Activated naive CD8-positive, alpha-beta T cell treated with anti-CD3 and anti-CD28 coated beads, Interleukin-2, amount 50 U/mL, for 16 hours (primary cell): ENCODE measurements around the gene PSMB10.
A peak's percentile ranks its signal among the peaks of the same experiment; 100 is the strongest.

Experiments used
- DNase-seq: peaks from one replicate; pipeline ENCODE4 v3.0.0-alpha.2; 2020; ENCODE audit warnings: low read depth, low spot score

Gene PSMB10

DNA sequence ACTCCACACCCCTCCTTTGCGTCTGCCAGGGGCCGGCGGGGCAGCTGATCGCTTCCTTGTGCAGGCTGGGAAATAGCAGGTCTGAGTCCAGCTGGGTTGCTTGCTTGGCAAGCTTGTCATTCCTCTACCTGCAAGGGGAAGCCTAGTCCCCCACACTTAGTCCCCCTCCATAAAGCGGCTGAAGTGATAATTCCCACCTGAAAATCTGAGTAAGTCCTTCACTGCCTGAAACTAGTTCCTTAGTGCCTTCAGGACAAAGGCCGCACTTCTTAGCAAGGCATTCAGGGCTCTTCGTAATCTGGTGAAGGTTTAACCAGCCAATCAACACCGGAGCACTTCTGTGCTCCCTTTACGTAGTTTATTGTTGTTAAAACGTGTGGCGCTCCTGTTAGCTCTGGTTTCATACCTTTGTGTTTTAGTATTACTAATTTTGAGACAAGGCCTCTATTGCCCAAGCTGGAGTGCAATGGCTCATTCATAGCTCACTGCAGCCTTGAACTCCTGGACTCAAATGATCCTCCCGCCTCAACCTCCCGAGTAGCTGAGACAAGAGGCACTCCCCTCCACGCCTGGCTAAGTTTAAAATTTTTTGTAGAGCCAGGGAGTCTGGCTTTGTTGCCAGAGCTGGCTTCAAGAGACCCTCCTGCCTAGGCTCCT, 42.8 kb downstream of the PSMB10 start:
- no peak for DNase-seq

DNA sequence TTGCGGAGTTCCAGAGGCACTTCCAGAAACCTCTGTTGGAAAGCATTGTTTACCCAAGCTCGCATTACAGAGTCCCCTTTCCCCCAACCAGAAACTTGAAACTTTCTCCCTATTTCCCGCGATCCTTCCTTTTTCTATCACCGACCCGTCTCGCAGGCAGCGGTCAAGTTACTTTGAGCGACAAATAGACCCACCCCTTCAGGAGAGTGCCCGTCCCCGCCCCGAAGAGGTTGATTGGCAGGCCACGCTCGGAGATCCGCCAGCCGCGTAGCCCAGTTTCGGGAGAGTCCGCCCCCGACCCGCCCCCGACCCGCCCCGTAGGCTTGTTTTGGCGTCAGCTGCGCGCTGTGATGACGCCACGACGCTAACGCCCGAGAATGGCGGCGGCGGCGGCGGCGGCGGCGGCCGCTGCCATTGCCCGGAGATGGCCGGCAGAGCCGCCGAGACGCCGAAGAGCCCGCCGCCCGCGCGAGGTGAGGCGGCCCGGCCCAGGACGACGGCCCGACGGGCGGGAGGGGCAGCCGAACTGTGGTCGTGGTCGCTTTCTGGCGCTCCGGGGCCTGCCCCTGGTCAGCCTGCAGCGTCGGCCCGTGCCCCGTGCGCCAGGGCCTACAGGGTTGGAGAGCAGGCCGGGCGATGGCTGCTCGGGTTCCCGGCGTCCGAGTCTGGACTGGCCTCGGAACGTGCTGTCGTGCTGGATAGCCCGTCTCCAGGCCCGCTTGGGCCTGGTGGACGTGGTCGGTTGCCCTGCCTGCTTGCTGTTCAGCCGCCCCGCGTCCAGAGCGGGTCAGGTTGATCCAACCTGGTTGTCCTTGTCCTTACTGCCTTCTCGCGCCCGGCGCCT, 43.5 kb downstream of the PSMB10 start, which contains the start of gene PSKH1:
Gene PSKH1, plus strand, starts transcription at position 356 of the 844 bp plus-strand sequence. CDS start 15,496 bp downstream, outside the sequence.
- peak; percentile 88 for DNase-seq

DNA sequence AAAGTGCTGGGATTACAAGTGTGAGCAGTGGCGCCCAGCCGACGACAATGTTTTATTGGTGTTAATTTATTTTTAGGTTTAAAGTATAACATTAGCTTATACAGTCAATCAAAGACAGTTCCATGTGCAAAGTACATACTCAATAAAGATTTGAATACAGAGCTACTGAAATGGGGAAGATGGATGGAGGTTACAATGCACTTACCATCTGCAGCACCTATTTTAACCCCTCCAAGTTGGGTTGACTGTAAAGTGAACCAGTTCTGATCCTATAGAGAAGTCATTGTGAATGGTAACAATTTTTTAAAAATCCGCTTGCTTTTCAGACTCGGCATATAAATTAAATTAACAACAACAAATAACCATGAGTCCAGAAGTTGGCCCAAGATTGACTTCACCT, 44.3 kb downstream of the PSMB10 start:
- DNase-seq, result no peak

DNA sequence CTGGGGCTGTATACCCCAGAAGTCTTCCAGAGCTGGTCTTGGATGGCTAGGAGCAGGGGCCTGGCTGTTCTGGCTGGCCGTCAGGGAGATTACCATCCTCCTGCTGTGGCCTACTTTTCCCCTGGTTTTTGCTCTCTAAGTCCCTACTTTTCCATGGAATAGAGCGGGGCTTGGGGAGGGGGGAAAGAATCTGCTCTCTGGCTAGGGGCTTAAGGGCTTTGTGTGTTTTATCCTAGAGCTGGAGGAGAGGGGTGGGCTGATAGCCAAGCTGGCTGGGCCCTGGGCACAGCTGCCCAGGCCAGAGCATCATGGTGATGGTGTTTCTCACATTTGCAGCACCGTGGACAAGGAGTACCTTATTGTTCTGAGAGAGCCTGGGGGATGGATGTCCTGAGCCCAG, 48.3 kb downstream of the PSMB10 start:
- DNase-seq, result no peak

DNA sequence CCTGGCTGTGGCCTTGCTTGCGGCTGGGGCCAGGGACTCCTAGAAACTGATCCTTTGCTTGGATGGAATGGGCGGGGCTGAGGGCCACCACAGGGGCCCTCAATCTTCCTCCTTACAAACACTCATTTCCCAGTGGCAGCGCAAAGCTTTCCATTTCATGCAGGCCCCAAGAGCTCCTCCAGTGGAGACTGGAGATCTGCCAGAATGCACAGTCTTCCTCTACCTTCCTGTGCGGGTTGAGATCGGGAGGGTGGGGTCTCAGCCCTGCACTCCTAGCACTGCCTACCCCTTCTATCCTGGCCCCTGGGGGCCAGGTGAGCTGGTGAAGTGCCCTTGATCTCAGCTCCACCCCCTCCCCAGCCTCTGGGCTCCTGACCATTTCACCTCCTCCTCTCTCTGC, 50.3 kb downstream of the PSMB10 start:
- DNase-seq, result no peak

DNA sequence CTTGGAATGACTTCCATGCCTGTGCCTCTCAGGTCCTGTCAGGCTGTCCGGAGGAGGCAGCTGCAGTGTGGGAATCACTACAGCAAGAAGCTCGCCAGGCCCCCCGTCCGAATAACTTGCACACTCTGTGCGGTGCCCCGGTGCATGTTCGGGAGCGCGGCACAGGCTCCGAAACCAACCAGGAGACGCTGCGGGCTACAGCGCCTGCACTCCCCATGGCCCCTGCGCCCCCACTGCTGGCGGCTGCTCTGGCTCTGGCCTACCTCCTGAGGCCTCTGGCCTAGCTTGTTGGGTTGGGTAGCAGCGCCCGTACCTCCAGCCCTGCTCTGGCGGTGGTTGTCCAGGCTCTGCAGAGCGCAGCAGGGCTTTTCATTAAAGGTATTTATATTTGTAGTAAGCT, 50.7 kb downstream of the PSMB10 start:
- no peak for DNase-seq

DNA sequence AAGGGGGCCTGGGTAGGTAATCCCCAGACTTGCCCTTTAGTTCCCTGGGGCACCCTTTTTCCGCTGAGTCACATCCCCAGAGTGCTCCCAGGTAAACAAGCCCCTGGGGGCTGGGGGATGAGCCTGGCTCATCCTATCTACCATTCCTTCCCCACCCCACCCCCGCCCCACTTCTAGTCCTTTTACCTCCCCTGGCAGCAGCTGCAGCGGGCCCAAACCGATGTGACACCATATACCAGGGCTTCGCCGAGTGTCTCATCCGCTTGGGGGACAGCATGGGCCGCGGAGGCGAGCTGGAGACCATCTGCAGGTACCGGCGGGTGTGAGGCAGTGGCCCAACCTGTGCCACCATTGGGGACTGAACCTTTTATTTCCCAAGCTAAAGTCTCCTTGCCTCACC, 51.1 kb downstream of the PSMB10 start:
- no peak for DNase-seq

DNA sequence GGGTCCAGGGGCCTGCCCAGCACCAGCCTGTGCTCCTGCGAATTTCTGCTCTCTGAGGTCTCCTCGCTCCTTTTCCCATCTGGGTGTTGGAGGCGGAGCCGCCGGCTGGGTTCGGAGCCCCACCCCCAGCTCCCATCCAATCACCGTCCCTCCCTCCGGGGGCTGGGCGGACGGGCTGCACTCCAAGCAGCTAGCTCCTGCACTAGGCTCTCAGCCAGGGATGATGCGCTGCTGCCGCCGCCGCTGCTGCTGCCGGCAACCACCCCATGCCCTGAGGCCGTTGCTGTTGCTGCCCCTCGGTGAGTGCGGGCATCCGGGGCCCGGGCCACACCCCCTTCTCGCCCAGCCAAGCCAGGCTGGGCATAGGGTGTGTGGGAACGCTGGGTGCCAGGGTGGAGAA, 52.0 kb downstream of the PSMB10 start, which contains the start of gene NRN1L:
Gene NRN1L, plus strand, starts transcription at position 202 of the 400 bp plus-strand sequence. Its CDS starts 19 bp downstream, at position 221.
- DNase-seq, result no peak
